HG03558 (cell line): ENCODE measurements around the gene PDE4DIP.
"Not testable (repeated sequence)": the region's sequence is repeated elsewhere in the genome, so short reads cannot be mapped to it uniquely, and the experiment has no call there.

Source experiments
- ATAC-seq: cut with Tn5 transposase; IDR thresholded peaks from one replicate; pipeline ENCODE4 v1.9.1; 2021; ENCODE audit warnings: moderate number of reproducible peaks; ENCODE audit not compliant: unreplicated experiment; ENCODE audit errors: extremely low read depth

The PDE4DIP gene

DNA sequence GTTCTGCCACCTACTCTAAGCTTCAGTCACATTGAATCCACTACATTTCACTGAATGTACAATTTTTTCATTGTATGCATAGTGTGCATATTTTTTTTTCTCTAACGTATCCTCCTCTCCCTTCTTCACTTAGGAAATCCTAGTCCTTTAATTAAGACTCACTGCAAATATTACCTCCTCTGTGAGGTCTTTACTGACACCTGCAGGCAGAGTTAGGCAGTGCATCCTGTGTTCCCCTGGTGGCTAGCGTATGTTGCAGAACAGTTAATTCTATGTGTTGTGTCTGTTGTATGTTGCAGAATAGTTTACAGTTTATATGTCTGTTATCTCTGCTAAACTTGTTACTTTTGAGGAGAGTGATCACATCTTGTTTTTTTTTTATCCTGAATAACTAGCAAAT lies 121.9 kb downstream of the PDE4DIP start:
- ATAC-seq = not testable (repeated sequence)

DNA sequence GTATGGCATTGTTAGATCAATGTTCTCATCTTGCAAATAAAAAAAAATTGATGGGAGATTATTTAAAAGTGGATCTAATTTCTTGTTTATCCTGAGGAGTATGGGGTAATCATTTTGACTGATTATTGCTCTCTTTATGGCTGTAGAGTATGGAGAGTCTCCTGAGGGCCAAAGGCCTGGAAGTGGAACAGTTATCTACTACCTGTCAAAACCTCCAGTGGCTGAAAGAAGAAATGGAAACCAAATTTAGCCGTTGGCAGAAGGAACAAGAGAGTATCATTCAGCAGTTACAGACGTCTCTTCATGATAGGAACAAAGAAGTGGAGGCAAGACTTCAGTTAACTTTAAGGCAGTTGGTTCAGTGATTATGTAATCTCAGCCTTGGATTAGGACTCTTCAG lies 123.4 kb downstream of the PDE4DIP start:
- ATAC-seq = not testable (repeated sequence)

DNA sequence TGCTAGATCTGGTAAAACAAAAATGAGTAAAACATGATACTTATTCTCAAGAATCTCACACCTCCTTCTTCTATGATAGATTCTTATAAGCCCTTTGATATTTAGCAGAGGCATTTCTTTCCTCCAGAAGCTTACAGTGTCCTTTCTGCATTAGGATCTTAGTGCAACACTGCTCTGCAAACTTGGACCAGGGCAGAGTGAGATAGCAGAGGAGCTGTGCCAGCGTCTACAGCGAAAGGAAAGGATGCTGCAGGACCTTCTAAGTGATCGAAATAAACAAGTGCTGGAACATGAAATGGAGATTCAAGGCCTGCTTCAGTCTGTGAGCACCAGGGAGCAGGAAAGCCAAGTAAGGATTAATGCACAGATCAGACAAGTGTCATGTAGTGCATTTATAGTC lies 124.5 kb downstream of the PDE4DIP start:
- not testable (repeated sequence) for ATAC-seq

DNA sequence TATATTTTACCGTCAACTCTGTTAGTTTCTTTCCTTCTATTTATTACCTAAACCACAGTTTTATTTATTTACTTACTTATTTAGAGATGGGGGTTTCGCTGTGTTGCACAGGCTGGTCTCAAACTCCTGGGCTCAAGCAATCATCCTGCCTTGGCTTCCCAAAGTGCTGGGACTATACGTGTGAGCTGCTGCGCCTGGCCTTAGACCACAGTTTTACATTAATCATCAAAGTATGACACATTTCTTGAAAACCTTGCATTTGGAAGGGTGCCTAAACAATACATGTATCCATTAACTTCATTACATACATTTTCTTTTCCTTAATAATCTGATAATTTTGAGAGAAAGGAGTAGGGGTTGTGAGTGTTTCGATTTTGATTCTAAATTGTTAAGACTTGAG lies 124.9 kb downstream of the PDE4DIP start:
- ATAC-seq = not testable (repeated sequence)

DNA sequence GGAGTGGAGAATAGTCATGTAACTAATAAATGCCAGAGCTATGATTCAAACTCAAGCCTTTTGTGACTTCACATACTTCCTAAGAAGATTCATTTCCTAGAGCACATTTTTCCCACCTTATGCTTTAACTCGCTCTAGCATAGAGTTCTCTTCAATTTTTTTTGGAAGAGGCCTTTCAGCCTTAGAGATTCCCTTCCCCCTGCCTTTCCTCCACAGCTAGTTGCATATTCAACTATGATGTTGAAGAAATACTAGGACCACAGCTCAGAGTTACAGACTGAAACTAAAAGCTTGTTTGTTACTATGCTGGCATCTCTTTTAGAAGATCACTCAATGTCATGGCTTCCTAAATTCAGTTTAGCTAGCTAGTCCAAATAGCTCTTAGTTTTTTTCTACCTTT lies 131.2 kb downstream of the PDE4DIP start:
- not testable (repeated sequence) for ATAC-seq

DNA sequence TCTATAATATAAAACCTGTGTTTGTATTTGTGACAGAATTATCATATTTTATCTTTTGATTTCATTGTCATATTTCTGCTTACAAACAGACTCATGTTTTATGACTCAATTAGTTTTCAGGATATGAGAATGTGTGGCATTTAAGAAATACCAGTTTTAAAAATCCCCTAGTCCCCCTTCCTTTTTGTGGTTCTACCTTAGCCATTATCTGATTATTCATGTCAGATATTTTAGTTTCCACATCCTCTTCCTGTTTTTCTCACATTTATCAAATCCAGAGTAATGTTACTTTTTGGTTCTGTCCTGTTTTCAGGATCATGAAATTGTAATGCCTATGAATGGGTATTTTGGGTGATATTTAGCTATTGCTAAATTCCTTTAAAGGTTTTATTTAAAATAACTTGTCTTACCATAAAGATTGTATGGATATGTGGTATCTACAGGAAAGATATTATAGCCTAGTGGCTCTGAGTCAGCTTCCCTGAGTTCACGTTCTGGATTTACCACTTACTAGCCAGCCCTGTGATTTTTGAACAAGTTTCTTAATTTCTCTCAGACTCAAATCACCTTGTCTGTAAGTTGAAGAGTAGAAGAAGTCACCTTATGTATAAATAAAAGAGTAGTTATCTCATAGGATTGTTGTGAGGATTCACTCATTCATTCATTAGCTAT lies 131.8 kb downstream of the PDE4DIP start:
- not testable (repeated sequence) for ATAC-seq

DNA sequence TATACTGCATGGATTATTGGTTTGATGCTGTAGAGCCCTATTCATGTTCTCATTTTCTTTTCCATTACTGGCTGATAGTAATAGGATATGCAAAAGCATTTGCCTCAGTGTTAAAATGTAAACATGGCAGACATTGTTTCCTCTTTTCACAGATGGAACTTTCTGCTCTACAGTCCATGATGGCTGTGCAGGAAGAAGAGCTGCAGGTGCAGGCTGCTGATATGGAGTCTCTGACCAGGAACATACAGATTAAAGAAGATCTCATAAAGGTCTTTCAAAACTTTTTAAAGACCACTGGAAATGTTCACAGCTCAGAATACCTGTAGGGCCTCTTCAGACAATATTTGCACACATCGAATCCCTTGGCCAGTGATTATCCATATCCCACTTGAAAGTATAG lies 133.6 kb downstream of the PDE4DIP start:
- ATAC-seq = not testable (repeated sequence)

DNA sequence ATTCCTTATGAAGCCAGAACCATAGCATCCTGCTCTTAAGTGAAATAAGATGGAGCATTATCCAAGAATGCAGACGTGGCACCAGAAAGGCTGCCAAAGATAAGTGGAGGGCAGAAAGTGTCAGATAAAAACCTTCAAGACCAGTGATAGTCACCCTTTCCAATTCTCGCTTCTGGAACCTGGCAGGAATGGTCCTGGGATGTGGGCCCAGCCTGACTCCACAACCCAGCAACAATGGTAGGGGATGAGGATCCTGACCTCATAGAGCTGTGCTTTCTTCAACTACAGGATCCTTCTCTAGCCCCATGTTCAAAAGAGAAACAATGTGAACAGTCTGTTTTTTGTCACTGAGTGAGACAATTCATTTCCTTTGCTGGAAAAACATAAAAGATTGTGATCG lies 145.2 kb downstream of the PDE4DIP start:
- ATAC-seq = not testable (repeated sequence)

DNA sequence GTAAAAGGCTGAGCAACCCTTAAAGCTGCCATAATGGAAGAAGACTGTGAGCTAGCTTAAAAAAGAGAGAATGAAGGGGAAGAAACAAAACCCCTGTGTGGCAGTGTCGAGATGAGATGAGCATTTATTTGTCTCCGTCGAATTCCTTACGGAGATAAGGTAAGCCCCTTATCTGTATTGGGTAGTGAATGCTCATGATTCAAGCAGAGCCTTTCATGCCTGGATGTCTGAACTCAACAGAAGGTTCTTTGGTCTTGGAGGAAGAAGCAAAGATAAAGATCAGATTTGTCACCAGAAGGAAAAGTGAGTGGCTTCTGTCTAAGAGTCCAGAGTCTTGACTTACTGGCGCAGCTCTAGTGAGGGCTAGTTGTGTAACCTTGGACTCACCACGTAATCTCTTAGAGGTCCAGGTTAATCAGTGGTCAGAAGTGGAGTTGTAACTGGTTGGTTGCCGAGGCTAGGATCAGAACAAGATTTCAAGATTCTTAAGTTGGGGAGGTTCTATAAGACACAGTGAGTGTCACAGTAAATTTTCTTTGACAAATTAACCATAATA lies 146.1 kb downstream of the PDE4DIP start:
- ATAC-seq = not testable (repeated sequence)

DNA sequence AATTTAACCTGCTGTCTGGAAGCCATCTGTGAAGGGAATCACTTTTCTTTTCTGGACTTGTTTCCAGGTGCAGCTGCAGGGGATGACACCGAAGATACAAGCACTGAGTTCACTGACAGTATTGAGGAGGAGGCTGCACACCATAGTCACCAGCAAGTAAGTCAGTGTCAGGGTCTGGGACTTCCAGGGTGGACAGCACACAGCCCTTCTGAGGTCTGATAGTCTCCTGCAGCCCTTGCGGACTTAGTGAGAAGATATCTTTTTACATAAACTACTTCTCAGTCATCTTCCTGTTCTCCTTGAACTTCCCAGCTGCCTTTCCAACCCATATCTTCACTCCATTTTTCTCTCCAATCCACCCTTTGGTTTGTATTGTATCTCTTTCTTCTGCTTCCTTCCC lies 147.6 kb downstream of the PDE4DIP start:
- not testable (repeated sequence) for ATAC-seq

DNA sequence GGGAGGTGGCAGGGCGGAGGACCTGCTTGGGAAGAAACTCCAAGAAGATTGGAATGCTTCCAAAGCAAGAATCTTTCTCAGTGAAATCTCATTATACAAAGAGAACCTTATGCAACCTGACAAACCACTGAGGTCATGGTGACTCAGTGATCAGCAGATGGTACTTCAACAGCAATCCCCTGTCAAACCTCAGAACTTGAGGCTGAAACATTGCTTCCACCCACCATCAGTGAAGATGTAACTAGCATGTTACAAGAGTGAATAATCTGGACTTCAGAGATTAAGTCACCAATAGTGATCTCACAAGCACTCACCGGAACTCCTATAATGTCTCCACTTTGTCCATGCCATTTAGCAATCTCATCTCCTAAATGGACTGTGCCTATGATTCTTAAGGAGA lies 148.1 kb downstream of the PDE4DIP start:
- ATAC-seq = not testable (repeated sequence)

DNA sequence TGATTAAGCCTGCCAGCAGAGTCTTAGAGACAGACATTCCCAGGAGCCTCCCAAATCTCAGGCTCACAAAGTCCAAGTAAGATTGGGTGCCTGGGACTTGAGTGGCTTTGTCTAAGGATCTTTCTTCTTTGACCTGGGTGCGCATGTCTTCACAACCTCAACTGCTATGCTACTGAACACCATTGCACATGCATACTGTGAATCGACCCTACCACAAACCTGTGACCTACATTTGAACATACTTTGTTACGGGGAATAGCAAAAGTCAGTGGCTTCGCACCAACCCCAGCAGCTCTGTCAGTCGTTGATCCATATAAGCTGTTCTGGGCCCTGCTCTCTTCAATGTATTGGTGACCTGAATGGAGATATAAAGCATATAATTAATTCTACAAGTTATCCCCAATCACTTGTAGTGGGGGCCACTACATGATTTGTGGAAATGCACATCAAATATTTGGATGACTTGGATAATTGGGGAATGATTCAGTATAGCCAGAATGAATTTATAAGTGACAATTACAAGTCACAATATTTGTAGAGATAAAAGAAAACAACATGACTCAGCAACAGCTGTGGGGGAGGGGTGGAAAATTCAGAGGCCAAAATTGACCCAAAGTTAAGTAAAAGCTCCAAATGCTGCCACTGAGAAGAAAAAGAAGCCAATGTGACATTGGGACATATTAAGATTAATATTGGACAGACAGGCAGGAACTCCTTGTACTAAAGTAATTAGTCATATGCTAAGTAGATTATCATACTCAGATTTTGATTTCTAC lies 152.4 kb downstream of the PDE4DIP start:
- ATAC-seq = not testable (repeated sequence)

DNA sequence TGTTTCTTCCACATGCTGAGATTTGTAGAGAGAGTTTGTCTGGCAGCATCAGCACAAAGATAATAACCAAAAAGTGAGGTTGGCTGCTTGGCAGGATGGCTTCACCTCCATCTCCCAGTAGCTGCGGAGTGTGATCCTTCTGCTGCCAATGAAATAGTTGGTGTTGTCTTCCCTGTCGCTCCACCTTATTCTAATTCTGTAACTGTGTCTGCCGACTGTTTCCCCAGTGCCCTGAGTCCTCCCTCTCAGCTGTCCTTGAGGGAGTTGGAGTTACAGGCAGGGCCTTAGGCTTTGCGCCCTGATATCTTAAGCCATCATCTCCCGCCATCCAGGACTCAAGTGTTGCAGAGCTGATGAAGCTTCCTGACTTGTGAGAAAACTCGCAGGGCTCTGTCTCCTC lies 153.2 kb downstream of the PDE4DIP start:
- ATAC-seq = not testable (repeated sequence)

DNA sequence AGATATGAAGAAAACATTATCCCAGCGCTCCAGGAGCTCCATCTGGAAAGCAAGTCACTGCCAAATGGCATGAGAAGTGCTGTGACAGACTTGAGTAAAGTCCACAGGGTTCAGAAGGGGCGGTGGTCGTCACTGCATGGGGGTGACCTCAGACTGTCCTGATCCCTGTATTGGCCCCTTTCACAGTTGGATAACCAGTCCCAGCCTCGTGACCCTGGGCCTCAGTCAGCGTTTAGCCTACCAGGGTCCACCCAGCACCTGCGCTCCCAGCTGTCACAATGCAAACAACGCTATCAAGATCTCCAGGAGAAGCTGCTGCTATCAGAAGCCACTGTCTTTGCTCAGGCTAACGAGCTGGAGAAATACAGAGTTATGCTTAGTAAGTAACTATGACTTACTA lies 158.4 kb downstream of the PDE4DIP start:
- not testable (repeated sequence) for ATAC-seq

DNA sequence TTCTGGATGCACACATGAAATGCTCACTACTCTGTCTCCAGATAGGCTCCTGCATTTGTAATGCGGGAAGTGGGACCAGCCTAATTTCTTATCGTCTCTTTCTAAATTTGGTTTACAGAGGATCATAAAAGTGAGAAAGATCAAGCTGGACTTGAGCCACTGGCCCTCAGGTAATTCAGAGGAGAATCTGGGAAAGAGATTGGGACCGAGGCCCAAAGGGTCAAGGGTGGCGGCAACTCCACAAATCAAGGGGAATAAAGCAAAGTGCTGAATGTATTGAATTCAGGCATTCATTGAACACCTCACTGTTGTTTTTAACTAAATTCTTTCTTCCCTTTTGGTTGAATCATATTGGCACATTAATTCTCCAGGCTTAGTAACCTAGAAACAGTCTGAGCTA lies 164.1 kb downstream of the PDE4DIP start:
- not testable (repeated sequence) for ATAC-seq

DNA sequence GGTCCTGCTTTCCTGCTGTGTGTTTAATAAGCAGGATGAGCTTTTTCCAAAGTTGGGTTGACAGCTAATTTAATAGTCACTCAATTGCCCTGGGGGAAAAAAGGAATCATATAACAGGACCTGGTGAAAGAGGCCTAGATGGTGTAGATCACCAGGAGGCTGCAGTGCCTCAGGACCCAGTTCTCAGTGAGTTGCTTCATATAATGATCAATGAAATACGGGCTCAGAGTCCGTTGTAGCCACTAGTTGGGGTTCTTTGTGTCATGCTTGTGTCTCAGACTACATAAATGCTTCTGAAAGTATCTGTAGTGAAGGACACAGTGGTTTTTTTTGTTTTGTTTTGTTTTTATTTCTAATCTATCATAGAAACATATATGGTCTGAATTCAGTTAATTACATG lies 164.5 kb downstream of the PDE4DIP start:
- ATAC-seq = not testable (repeated sequence)

DNA sequence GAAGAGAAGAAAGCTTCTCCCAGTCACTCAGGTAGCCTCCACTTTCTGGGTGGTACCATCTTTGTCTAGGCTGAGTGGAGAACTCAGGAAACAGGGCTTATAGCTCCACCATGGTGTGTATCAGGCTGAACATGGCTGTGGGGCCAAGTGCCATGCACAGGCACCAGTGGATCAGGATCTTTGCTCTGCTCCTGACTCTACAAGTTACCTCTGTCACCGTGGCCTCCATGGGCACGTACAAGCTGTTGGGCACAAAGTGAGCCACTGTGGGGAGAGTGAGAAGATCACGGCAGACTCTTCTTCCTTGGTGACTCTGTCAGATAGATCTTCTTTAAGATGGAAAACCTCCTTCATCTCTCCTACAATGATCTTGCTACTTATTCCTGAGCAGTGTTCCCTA lies 165.5 kb downstream of the PDE4DIP start:
- not testable (repeated sequence) for ATAC-seq

DNA sequence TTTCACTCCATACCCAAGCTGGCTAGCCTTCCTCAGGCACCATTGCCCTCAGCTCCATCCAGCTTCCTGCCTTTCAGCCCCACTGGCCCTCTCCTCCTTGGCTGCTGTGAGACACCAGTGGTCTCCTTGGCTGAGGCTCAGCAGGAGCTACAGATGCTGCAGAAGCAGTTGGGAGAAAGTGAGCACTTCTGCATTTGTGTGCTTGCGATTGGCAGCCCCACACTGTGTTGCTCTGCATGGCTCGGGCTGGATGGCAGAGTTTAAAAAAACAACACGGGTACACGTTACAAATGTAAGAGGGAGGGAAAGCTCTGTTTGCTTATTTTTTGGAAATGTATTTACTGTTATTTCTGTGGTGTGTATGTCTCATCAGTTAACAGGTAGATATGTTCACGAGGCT lies 168.4 kb downstream of the PDE4DIP start:
- ATAC-seq = not testable (repeated sequence)

DNA sequence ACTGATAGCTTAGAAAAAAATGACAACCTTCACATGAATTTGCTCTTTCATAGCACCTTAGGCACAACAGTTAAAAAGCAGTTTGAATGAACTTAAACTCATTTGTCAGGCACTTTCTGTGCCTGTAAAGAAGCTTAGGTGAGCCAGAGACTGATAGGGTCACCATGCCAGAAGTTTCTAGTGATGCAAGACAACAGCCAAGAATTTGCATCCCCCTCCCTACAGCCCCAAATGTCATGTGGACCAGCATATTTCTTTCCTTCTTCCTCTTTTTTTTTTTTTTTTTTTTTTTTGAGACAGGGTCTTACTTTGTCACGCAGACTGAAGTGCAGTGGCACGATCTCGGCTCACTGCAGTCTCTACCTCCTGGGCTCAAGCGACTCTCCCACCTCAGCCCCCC lies 169.3 kb downstream of the PDE4DIP start:
- ATAC-seq = not testable (repeated sequence)

DNA sequence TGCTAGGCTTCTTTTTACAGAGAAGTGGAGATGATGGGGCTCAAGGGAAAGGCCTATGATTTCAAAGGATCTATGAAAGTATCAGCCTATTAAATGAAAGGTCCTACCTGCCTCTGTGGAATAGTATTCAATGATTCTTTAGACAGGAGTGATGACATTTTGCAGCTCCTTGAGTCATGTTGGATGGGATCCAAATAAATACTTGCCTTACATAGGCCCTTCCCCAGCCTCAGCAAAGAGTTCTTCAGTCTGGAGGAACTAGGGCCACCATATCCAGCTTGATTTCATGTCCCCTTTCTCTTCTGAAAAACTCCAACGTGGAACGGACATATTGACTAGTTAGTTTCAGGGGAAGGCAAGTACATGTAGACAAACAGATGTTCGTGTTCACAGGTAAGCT lies 171.3 kb downstream of the PDE4DIP start:
- ATAC-seq = not testable (repeated sequence)

DNA sequence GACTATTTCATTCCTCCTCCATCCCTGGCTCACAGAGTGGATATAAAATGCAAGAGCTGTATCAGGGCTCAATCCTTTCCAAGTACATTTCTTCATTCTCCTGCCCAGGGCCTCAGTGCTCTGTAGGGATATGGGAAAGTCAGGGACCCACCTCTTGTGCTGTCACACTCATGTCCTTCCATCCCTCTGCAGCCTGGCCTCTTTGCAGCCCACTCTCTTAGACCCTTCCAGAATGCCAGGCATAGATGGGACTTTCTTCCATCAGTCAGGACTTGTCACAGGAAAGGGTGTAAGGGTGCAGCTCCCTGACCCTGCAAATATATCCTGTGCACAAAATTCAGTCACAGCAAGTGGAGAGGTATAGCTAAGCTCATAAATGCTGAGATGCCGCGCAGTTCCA lies 172.4 kb downstream of the PDE4DIP start:
- ATAC-seq = not testable (repeated sequence)
